Spleen (tissue), 11 donors: ENCODE results near the gene MYDGF. TPM values are rescaled to one million over a fixed set of nuclear protein-coding genes. Genes with fewer than 3 reads are reported as not detected.
A peak's percentile ranks its signal among the peaks of the same experiment; 100 is the strongest.

Source experiments
- DNase-seq: peaks from one replicate; pipeline ENCODE4 v3.0.0-alpha.2; 2020
- H3K27ac ChIP-seq, 8 donors: fragments of 200-600 bp; sonication (generic) in 7 of 8; 1 replicate in 4 of 8; 2 replicates in 4 of 8; pipeline versions ENCODE4 v1.5.0 to v1.8.0; 2016 to 2021; ENCODE audit warnings: inconsistent platforms in 4 of 8, mild to moderate bottlenecking in 4 of 8, moderate library complexity in 1 of 8
- H3K27me3 ChIP-seq, 7 donors: fragments of 200-600 bp; sonication (generic) in 6 of 7; replicated peaks in 1 of 7; 1 replicate in 4 of 7; 2 replicates in 3 of 7; pipeline versions ENCODE4 v1.5.0 to v1.8.0; 2016 to 2021; ENCODE audit warnings: inconsistent platforms in 3 of 7, mild to moderate bottlenecking in 1 of 7
- H3K36me3 ChIP-seq, 6 donors: fragments of 200-600 bp; sonication (generic) in 5 of 6; 1 replicate in 4 of 6; 2 replicates in 2 of 6; pipeline versions ENCODE4 v1.5.0 to v1.8.0; 2016 to 2021; ENCODE audit warnings: inconsistent platforms in 2 of 6
- H3K4me1 ChIP-seq, 6 donors: fragments of 200-600 bp; sonication (generic) in 5 of 6; 1 replicate in 3 of 6; 2 replicates in 3 of 6; pipeline versions ENCODE4 v1.5.0 to v1.8.0; 2016 to 2021; ENCODE audit warnings: inconsistent platforms in 3 of 6
- H3K4me3 ChIP-seq, 8 donors: fragments of 200-600 bp; sonication (generic) in 7 of 8; 1 replicate in 4 of 8; 2 replicates in 4 of 8; pipeline versions ENCODE4 v1.5.0 to v1.8.0; 2016 to 2021; ENCODE audit warnings: inconsistent platforms in 4 of 8, mild to moderate bottlenecking in 4 of 8, moderate library complexity in 2 of 8
- H3K9me3 ChIP-seq, 8 donors: fragments of 200-600 bp; sonication (generic) in 7 of 8; 1 replicate in 4 of 8; 2 replicates in 4 of 8; pipeline versions ENCODE4 v1.5.0 to v1.8.0; 2016 to 2021; ENCODE audit warnings: inconsistent platforms in 4 of 8
- CTCF ChIP-seq, 11 experiments: fragments of 200-600 bp in 7 of 11; fragments of 450-650 bp in 4 of 11; sonication (generic) in 4 of 11; IDR thresholded peaks in 8 of 11; conservative IDR thresholded peaks in 3 of 11; 1 replicate in 7 of 11; 2 replicates in 4 of 11; pipeline versions ENCODE4 v1.4.0 to v1.8.0; 2016 to 2021; ENCODE audit warnings: antibody characterized with exemption in 11 of 11, inconsistent platforms in 4 of 11, mild to moderate bottlenecking in 1 of 11
- POLR2A ChIP-seq, 3 donors: fragments of 450-650 bp; IDR thresholded peaks; one replicate each; pipeline ENCODE4 v1.5.1; 2017; ENCODE audit warnings: antibody characterized with exemption in 3 of 3, mild to moderate bottlenecking in 1 of 3
- POLR2AphosphoS5 ChIP-seq, 3 donors: sonication (generic); formaldehyde crosslinking; IDR thresholded peaks; one replicate each; pipeline ENCODE4 v1.5.1; 2017; ENCODE audit warnings: antibody characterized with exemption in 3 of 3
- WGBS, 5 donors: extraction: QIAGEN DNeasy Blood & Tissue Kit in 3 of 5; methylation state at CpG; one replicate each; pipeline versions ENCODE4 v1.1.5 to v1.1.7; 2013 to 2018; 5-methylcytosine and 5-hydroxymethylcytosine counted together
- intact Hi-C: fragments of 100-400 bp; cut with DNase I; formaldehyde crosslinking; loops from one replicate; pipeline ENCODE4 v1.15.0; 2023; ENCODE audit warnings: low total_unique reads
- polyA plus RNA-seq, 3 donors: library from polyadenylated mRNA; stranded (reverse); fragments of 200-250 nt; gene quantifications; one replicate each; pipeline ENCODE4 v1.2.1, GENCODE V29; 2013
- total RNA-seq, 7 donors: library from RNA; depleted of rRNA in 3 of 7; stranded (reverse); fragments of >200 nt in 3 of 7; fragmentation: NEBNext Ultra II Directional in 4 of 7; extraction: Animal tissue kit (Norgen Biotek cat#: 25700) in 4 of 7; gene quantifications; one replicate each; pipeline versions ENCODE4 v1.1.0 to v1.2.1, GENCODE V29; 2016 to 2021
- donor health status: healthy with polysubstance abuse.
- donor health status: DM: no; HTN: no; CAD: no; lungs with moderate emphysema.
- donor health status: DM: no; HTN: no; CAD: no.
- donor health status: Bipolar disorder and iron deficiency.
- donor health status: healthy.
- donor health status: DM: no; HTN: no; CAD: no.
- donor health status: DM: yes; HTN: yes; CAD: no.

MYDGF gene
- total and polyA plus RNA-seq, 10 donors = 39.0 to 100 (median 64.4) TPM

GRCh38 chr19:4639531-4640246 is 30.5 kb downstream of the MYDGF start:
- Histone ChIP-seq H3K4me1 (peaks cover 17 to 91% (median 67%) of the 10 kb centered on the region in 6 donors), H3K9me3 (no peaks in the 10 kb centered on the region), H3K27ac (peak overlapping the region; percentile 24 to 90 (median 83)), H3K36me3 (no peaks in the 10 kb centered on the region), H3K27me3 (peaks cover 0 to 9% (median 0%) of the 10 kb centered on the region in 7 donors), H3K4me3 (peak overlapping the region; percentile 82 to 97 (median 84))
- DNase-seq = peak; percentile 87
- TF ChIP-seq CTCF (IDR thresholded peaks at IDR 0.05 in 8 of 11, conservative IDR thresholded peaks at IDR 0.05 in 3 of 11) = no peak
- peak in 1 of 3 donors; percentile 12 for TF ChIP-seq POLR2AphosphoS5 (IDR thresholded peaks at IDR 0.05)
- WGBS, 5 donors = 3 to 9% (median 5%) methylated on average over 23 to 39 of the region's 39 CpGs
- intact Hi-C loops = loop anchor here (5.0 kb wide), 1 partner anchor 72 kb away; no protein-coding TSS in a partner anchor

GRCh38 chr19:4638828-4639530 is 31.2 kb downstream of the MYDGF start, which contains the start of gene TNFAIP8L1:
TNFAIP8L1 (plus strand) TSS chr19:4639516; CDS start chr19:4651870, 12,354 bp downstream.
- peak within 1 kb of the TSS; percentile 82 to 97 (median 84) for H3K4me3 ChIP-seq
- H3K4me1 ChIP-seq = peaks cover 17 to 96% (median 68%) of the 10 kb centered on the region in 6 donors
- H3K27me3 ChIP-seq = peaks cover 0 to 9% (median 0%) of the 10 kb centered on the region in 7 donors
- H3K9me3 ChIP-seq = no peaks in the 10 kb centered on the region
- 1 to 3% (median 1%) methylated on average over 33 to 49 of the region's 49 CpGs for WGBS, 5 donors
- DNase-seq = peak; percentile 99
- TF ChIP-seq CTCF (IDR thresholded peaks at IDR 0.05 in 8 of 11, conservative IDR thresholded peaks at IDR 0.05 in 3 of 11) (peak in 1 of 11 experiments; percentile 26), POLR2AphosphoS5 (IDR thresholded peaks at IDR 0.05) (peak; percentile 74 to 80 (median 75)), POLR2A (IDR thresholded peaks at IDR 0.05) (no peak)
- no peaks in the 10 kb centered on the region for H3K36me3 ChIP-seq
- intact Hi-C loops = loop anchor here (5.0 kb wide), 1 partner anchor 72 kb away; no protein-coding TSS in a partner anchor
- peak within 1 kb of the TSS; percentile 37 to 90 (median 85) for H3K27ac ChIP-seq

GRCh38 chr19:4638317-4638716 is 31.8 kb downstream of the MYDGF start:
- peaks cover 22 to 96% (median 72%) of the 10 kb centered on the region in 6 donors for H3K4me1 ChIP-seq
- TF ChIP-seq POLR2AphosphoS5 (IDR thresholded peaks at IDR 0.05) (peak in 2 of 3 donors; percentile 31 to 71), CTCF (IDR thresholded peaks at IDR 0.05 in 8 of 11, conservative IDR thresholded peaks at IDR 0.05 in 3 of 11) (no peak)
- H3K9me3 ChIP-seq = no peaks in the 10 kb centered on the region
- no peaks in the 10 kb centered on the region for H3K36me3 ChIP-seq
- DNase-seq = peak; percentile 84
- WGBS, 5 donors = 42 to 63% (median 59%) methylated on average over 9 to 11 of the region's 11 CpGs
- H3K27ac ChIP-seq = peak overlapping the region; percentile 37 to 90 (median 85)
- intact Hi-C loops = loop anchor here (5.0 kb wide), 1 partner anchor 71 kb away; no protein-coding TSS in a partner anchor
- peaks cover 0 to 9% (median 0%) of the 10 kb centered on the region in 7 donors for H3K27me3 ChIP-seq
- H3K4me3 ChIP-seq = peak overlapping the region in 2 of 8 donors; percentile 93 to 97
